Measurements from ENCODE around the gene GAD1.

- no peak for TF ChIP-seq POLR2A (IDR thresholded peaks at IDR 0.05)
- no peak for TF ChIP-seq CTCF (IDR thresholded peaks at IDR 0.05)
- no peak for TF ChIP-seq EP300 (IDR thresholded peaks at IDR 0.05)
Observed at GRCh38 chr2:170824526-170825015, 7.9 kb downstream of the GAD1 start.

Measured in tibial nerve (tissue), 4 donors.